CD14-positive monocyte (primary cell): ENCODE data around the gene COLQ. TPM values are rescaled to one million over a fixed set of nuclear protein-coding genes. Genes with fewer than 3 reads are reported as not detected.

Source experiments
- DNase-seq, 3 donors: peaks; one replicate each; pipeline ENCODE4 v3.0.0-alpha.2; 2011 to 2022
- H2AFZ ChIP-seq: 2 replicates; pipeline ENCODE4 v1.6.0; 2012; ENCODE audit warnings: mild to moderate bottlenecking, low read depth, low read length, inconsistent platforms; ENCODE audit not compliant: insufficient read depth, poor library complexity, severe bottlenecking
- H3K27ac ChIP-seq, 2 donors: 1 replicate in 1 of 2; 2 replicates in 1 of 2; pipeline ENCODE4 v1.5.1; 2012 to 2013; ENCODE audit warnings: low read length in 2 of 2, control low read depth in 1 of 2, inconsistent platforms in 1 of 2, low read depth in 1 of 2, mild to moderate bottlenecking in 1 of 2
- H3K27me3 ChIP-seq, 2 donors: one replicate each; pipeline versions ENCODE4 v1.6.0 to v1.6.1; 2011 to 2013; ENCODE audit warnings: low read length in 2 of 2; ENCODE audit not compliant: control insufficient read depth in 2 of 2, insufficient read depth in 2 of 2
- H3K36me3 ChIP-seq, 2 donors: replicated peaks in 1 of 2; 1 replicate in 1 of 2; 2 replicates in 1 of 2; pipeline versions ENCODE4 v1.5.1 to v1.6.1; 2012 to 2013; ENCODE audit warnings: low read length in 2 of 2, control low read depth in 1 of 2, inconsistent platforms in 1 of 2, mild to moderate bottlenecking in 1 of 2; ENCODE audit not compliant: insufficient read depth in 2 of 2, control insufficient read depth in 1 of 2
- H3K4me1 ChIP-seq, 2 donors: 1 replicate in 1 of 2; 2 replicates in 1 of 2; pipeline versions ENCODE4 v1.5.1 to v1.6.1; 2012 to 2013; ENCODE audit warnings: low read length in 2 of 2, control low read depth in 1 of 2, inconsistent platforms in 1 of 2, mild to moderate bottlenecking in 1 of 2, moderate library complexity in 1 of 2; ENCODE audit not compliant: insufficient read depth in 2 of 2, control insufficient read depth in 1 of 2
- H3K4me2 ChIP-seq: replicated peaks from 2 replicates; pipeline ENCODE3; 2012; ENCODE audit warnings: low read length, moderate library complexity, mild to moderate bottlenecking; ENCODE audit not compliant: poor library complexity, severe bottlenecking; ENCODE audit errors: extremely low read depth
- H3K4me3 ChIP-seq, 3 experiments: fragments of 200-600 bp in 1 of 3; sonication (generic) in 1 of 3; replicated peaks in 1 of 3; 1 replicate in 2 of 3; 2 replicates in 1 of 3; pipeline ENCODE4 v1.5.1; 2011 to 2013; ENCODE audit warnings: low read length in 3 of 3, mild to moderate bottlenecking in 3 of 3, control low read depth in 2 of 3, low read depth in 2 of 3, inconsistent platforms in 1 of 3, moderate library complexity in 1 of 3
- H3K79me2 ChIP-seq: 2 replicates; pipeline ENCODE4 v1.6.0; 2012; ENCODE audit warnings: mild to moderate bottlenecking, control low read depth, inconsistent platforms, low read length, moderate library complexity; ENCODE audit not compliant: insufficient read depth
- H3K9ac ChIP-seq: 2 replicates; pipeline ENCODE4 v1.6.0; 2017; ENCODE audit warnings: low read length, mild to moderate bottlenecking; ENCODE audit not compliant: insufficient read depth, poor library complexity, severe bottlenecking
- H3K9me3 ChIP-seq, 2 donors: replicated peaks in 1 of 2; 1 replicate in 1 of 2; 2 replicates in 1 of 2; pipeline versions ENCODE4 v1.5.1 to v1.6.1; 2012 to 2013; ENCODE audit warnings: low read length in 2 of 2, control low read depth in 1 of 2; ENCODE audit not compliant: control insufficient read depth in 1 of 2, insufficient read depth in 1 of 2
- H4K20me1 ChIP-seq: 2 replicates; pipeline ENCODE4 v1.6.0; 2012; ENCODE audit warnings: mild to moderate bottlenecking, low read length, control low read depth, moderate library complexity; ENCODE audit not compliant: insufficient read depth
- H3K27ac Mint-ChIP-seq, 7 donors: one replicate each; pipeline ENCODE4 v1.8.0; 2020; ENCODE audit warnings: mild to moderate bottlenecking in 7 of 7, mixed read lengths in 7 of 7, moderate library complexity in 6 of 7, inconsistent platforms in 2 of 7
- H3K27me3 Mint-ChIP-seq, 3 donors: one replicate each; pipeline ENCODE4 v1.8.0; 2021 to 2022; ENCODE audit warnings: low read depth in 3 of 3, mild to moderate bottlenecking in 3 of 3, mixed read lengths in 3 of 3, moderate library complexity in 3 of 3, inconsistent platforms in 1 of 3
- H3K36me3 Mint-ChIP-seq, 2 donors: one replicate each; pipeline ENCODE4 v1.8.0; 2020; ENCODE audit warnings: mixed read lengths in 2 of 2, inconsistent platforms in 1 of 2, mild to moderate bottlenecking in 1 of 2
- H3K4me1 Mint-ChIP-seq: one replicate; pipeline ENCODE4 v1.8.0; 2020; ENCODE audit warnings: mild to moderate bottlenecking, mixed read lengths
- H3K4me3 Mint-ChIP-seq, 2 donors: one replicate each; pipeline ENCODE4 v1.8.0; 2020; ENCODE audit warnings: mild to moderate bottlenecking in 2 of 2, mixed read lengths in 2 of 2, moderate library complexity in 1 of 2
- H3K9me3 Mint-ChIP-seq, 7 donors: one replicate each; pipeline ENCODE4 v1.8.0; 2020 to 2022; ENCODE audit warnings: mixed read lengths in 7 of 7, mild to moderate bottlenecking in 6 of 7, moderate library complexity in 6 of 7, inconsistent platforms in 2 of 7
- WGBS: methylation state at CpG from one replicate; pipeline ENCODE4 v1.1.5; 2013; ENCODE audit warnings: missing lambda C conversion rate; ENCODE audit not compliant: insufficient coverage; 5-methylcytosine and 5-hydroxymethylcytosine counted together
- intact Hi-C, 2 donors: fragments of 100-400 bp; cut with micrococcal nuclease; formaldehyde crosslinking; loops; one replicate each; pipeline versions ENCODE4 v1.15.0 to v1.15.1; 2023
- polyA plus RNA-seq, 3 donors: library from polyadenylated mRNA; depleted of rRNA in 1 of 3; unstranded in 2 of 3; stranded (reverse) in 1 of 3; fragments of 300-500 nt in 2 of 3; fragments of >200 nt in 1 of 3; fragmentation: Illumina TruSeq in 2 of 3; gene quantifications; 1 replicate in 2 of 3; 2 replicates in 1 of 3; pipeline ENCODE4 v1.2.3, GENCODE V29; 2012 to 2021
- TF ChIP-seq, protein P1 (sequence below): fragments of 200-600 bp; IDR thresholded peaks from one replicate; pipeline ENCODE4 v1.8.0; 2022; ENCODE audit warnings: antibody characterized with exemption, mild to moderate bottlenecking

Gene COLQ
- polyA plus RNA-seq, 3 donors = 0.23 to 1.9 (median 0.73) TPM

DNA sequence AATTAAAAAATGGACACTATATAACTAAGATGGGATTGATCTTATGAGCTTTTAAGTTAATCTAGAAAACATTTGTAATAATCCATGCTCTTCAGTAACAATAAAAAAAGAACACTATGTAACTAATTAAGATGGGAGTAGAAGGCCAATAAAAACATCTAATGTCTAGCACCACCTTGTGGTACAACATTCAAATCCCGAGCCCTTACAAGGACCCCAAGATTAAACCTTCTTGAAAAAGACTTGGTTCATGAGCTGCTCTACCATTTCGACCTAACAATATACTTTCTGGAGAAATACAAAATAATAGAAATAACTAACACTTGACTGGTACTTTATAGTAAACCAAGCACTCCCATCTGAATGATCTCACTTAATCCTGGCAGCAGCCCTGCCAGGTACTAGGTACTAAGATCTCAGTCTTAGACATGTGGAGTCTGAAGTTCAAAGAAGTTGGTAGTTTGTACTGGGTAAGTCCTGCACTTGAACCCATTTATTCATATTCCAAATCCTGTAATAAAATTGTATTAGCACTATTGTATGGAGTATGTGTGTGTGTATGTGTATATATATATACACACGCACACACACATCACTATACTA, 116.0 kb downstream of the COLQ start:
- no peak overlapping the region for H2AFZ ChIP-seq
- no peak overlapping the region for H3K4me3 ChIP-seq
- Mint-ChIP-seq H3K9me3 (peaks cover 0 to 2% (median 0%) of the 10 kb centered on the region in 7 donors), H3K4me1 (peaks cover 42% of the 10 kb centered on the region), H3K4me3 (no peak overlapping the region), H3K27me3 (peaks cover 0 to 3% (median 0%) of the 10 kb centered on the region in 3 donors), H3K27ac (peak overlapping the region; percentile 46 to 85 (median 75)), H3K36me3 (peaks cover 9 to 10% of the 10 kb centered on the region in 2 donors)
- no peaks in the 10 kb centered on the region for H3K79me2 ChIP-seq
- no CpG with 5 or more reads among the region's 3 CpGs for WGBS
- H3K9ac ChIP-seq = no peak overlapping the region
- DNase-seq = peak in 2 of 3 donors; percentile 43 to 50
- intact Hi-C loops = no loop called here
- no peaks in the 10 kb centered on the region for H3K9me3 ChIP-seq
- peaks cover 3 to 4% of the 10 kb centered on the region in 2 donors for H3K36me3 ChIP-seq
- H3K4me1 ChIP-seq = peaks cover 37 to 41% of the 10 kb centered on the region in 2 donors
- H3K27ac ChIP-seq = peak overlapping the region in 1 of 2 donors; percentile 75
- H3K4me2 ChIP-seq = no peak overlapping the region
- TF ChIP-seq, protein P1, sequence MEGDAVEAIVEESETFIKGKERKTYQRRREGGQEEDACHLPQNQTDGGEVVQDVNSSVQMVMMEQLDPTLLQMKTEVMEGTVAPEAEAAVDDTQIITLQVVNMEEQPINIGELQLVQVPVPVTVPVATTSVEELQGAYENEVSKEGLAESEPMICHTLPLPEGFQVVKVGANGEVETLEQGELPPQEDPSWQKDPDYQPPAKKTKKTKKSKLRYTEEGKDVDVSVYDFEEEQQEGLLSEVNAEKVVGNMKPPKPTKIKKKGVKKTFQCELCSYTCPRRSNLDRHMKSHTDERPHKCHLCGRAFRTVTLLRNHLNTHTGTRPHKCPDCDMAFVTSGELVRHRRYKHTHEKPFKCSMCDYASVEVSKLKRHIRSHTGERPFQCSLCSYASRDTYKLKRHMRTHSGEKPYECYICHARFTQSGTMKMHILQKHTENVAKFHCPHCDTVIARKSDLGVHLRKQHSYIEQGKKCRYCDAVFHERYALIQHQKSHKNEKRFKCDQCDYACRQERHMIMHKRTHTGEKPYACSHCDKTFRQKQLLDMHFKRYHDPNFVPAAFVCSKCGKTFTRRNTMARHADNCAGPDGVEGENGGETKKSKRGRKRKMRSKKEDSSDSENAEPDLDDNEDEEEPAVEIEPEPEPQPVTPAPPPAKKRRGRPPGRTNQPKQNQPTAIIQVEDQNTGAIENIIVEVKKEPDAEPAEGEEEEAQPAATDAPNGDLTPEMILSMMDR = peak; percentile 55
- H4K20me1 ChIP-seq = no peaks in the 10 kb centered on the region
- H3K27me3 ChIP-seq = no peaks in the 10 kb centered on the region

DNA sequence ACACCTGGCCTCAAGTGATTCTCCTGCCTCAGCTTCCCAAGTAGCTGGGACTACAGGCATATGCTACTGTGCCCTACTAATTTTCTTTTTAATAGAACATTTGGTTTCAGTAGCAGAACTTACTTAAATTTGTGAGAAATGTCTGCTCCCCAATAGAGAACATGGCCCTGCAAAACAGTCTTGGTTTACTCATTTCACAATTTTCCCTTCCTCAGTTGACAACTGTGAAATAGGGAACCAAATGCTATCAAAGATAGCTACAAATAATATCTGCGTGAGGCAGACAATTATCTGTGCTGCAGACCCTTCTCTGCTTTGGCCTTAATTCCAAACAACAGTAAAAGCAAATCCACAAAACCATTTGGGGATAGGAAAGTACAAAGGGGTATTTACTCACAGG, 116.7 kb downstream of the COLQ start:
- Mint-ChIP-seq H3K27ac (peak overlapping the region; percentile 63 to 85 (median 75)), H3K27me3 (peaks cover 0 to 3% (median 3%) of the 10 kb centered on the region in 3 donors), H3K36me3 (peaks cover 4 to 7% of the 10 kb centered on the region in 2 donors), H3K9me3 (peaks cover 0 to 2% (median 0%) of the 10 kb centered on the region in 7 donors), H3K4me1 (peaks cover 41% of the 10 kb centered on the region), H3K4me3 (no peak overlapping the region)
- Histone ChIP-seq H4K20me1 (no peaks in the 10 kb centered on the region), H3K4me1 (peaks cover 36 to 41% of the 10 kb centered on the region in 2 donors), H3K9ac (no peak overlapping the region), H2AFZ (peak overlapping the region; percentile 46), H3K79me2 (no peaks in the 10 kb centered on the region), H3K9me3 (no peaks in the 10 kb centered on the region), H3K36me3 (no peaks in the 10 kb centered on the region), H3K4me3 (peak overlapping the region in 1 of 3 experiments; percentile 27), H3K27ac (peak overlapping the region; percentile 34 to 75), H3K27me3 (no peaks in the 10 kb centered on the region), H3K4me2 (peak overlapping the region; percentile 13)
- WGBS = no CpG with 5 or more reads among the region's 1 CpG
- intact Hi-C loops = no loop called here
- TF ChIP-seq, protein P1 = no peak
- peak in 2 of 3 donors; percentile 44 to 46 for DNase-seq
